HG02840 (cell line): Measurements from ENCODE around the gene TGFB1.
"Not testable (repeated sequence)": the region's sequence is repeated elsewhere in the genome, so short reads cannot be mapped to it uniquely, and the experiment has no call there.

Experiments used
- ATAC-seq: cut with Tn5 transposase; IDR thresholded peaks from one replicate; pipeline ENCODE4 v1.9.1; 2021; ENCODE audit warnings: mild to moderate bottlenecking, moderate library complexity, moderate number of reproducible peaks; ENCODE audit not compliant: unreplicated experiment, low FRiP score

The TGFB1 gene

GRCh38 chr19:41353466-41354342 lies at the start of gene TGFB1:
Gene TGFB1, minus strand, starts transcription at chr19:41353922. Its CDS starts 878 bp downstream, at chr19:41353044.
- peak; percentile 39 for ATAC-seq

- no peak for ATAC-seq
These were observed 48.3 kb upstream of the TGFB1 start for GRCh38 chr19:41402010-41402409.

- no peak for ATAC-seq
These were observed 47.8 kb upstream of the TGFB1 start for GRCh38 chr19:41401483-41401882.

GRCh38 chr19:41399525-41399924 lies 45.8 kb upstream of the TGFB1 start:
- no peak for ATAC-seq

GRCh38 chr19:41399091-41399490 lies 45.4 kb upstream of the TGFB1 start:
- no peak for ATAC-seq

GRCh38 chr19:41398598-41398997 lies 44.9 kb upstream of the TGFB1 start:
- ATAC-seq, result no peak

- no peak for ATAC-seq
These were observed 44.3 kb upstream of the TGFB1 start for GRCh38 chr19:41398050-41398418.

GRCh38 chr19:41397086-41398049 lies 43.6 kb upstream of the TGFB1 start, which contains the start of the genes BCKDHA and EXOSC5:
Gene BCKDHA, plus strand, starts transcription at chr19:41397818. Its CDS starts 10 bp downstream, at chr19:41397828.
Gene EXOSC5, minus strand, starts transcription at chr19:41397359. Its CDS starts 31 bp downstream, at chr19:41397328.
- peak; percentile 95 for ATAC-seq

- ATAC-seq, result no peak
These were observed 41.6 kb upstream of the TGFB1 start for GRCh38 chr19:41395355-41395754.

- ATAC-seq, result no peak
These were observed 39.1 kb upstream of the TGFB1 start for GRCh38 chr19:41392775-41393174.

- no peak for ATAC-seq
These were observed 37.9 kb upstream of the TGFB1 start for GRCh38 chr19:41391618-41392017.

GRCh38 chr19:41386442-41386841 lies 32.7 kb upstream of the TGFB1 start:
- no peak for ATAC-seq

- no peak for ATAC-seq
These were observed 30.6 kb upstream of the TGFB1 start for GRCh38 chr19:41384351-41384750.

GRCh38 chr19:41381536-41381935 lies 27.8 kb upstream of the TGFB1 start:
- not testable (repeated sequence) for ATAC-seq

GRCh38 chr19:41377977-41378709 lies 24.4 kb upstream of the TGFB1 start:
- ATAC-seq, result no peak

GRCh38 chr19:41376998-41377365 lies 23.3 kb upstream of the TGFB1 start:
- no peak for ATAC-seq

- no peak for ATAC-seq
These were observed 22.7 kb upstream of the TGFB1 start, which contains the start of gene TMEM91 for GRCh38 chr19:41376241-41376997. Gene TMEM91, plus strand, starts transcription at chr19:41376533. Its CDS starts 1,777 bp downstream, at chr19:41378310.

- no peak for ATAC-seq
These were observed 20.3 kb upstream of the TGFB1 start for GRCh38 chr19:41373993-41374392.

- ATAC-seq, result no peak
These were observed 18.8 kb upstream of the TGFB1 start for GRCh38 chr19:41372501-41372900.
